Ramos (cell line): ENCODE data around the gene GNAT3.

Experiments used
- in situ Hi-C: fragments of 300-500 bp; cut with MboI; formaldehyde crosslinking; loops from one replicate; pipeline ENCODE4 v1.14.3; 2022; ENCODE audit warnings: low sequenced_read_pairs; ENCODE audit not compliant: unreplicated experiment

The GNAT3 gene

DNA sequence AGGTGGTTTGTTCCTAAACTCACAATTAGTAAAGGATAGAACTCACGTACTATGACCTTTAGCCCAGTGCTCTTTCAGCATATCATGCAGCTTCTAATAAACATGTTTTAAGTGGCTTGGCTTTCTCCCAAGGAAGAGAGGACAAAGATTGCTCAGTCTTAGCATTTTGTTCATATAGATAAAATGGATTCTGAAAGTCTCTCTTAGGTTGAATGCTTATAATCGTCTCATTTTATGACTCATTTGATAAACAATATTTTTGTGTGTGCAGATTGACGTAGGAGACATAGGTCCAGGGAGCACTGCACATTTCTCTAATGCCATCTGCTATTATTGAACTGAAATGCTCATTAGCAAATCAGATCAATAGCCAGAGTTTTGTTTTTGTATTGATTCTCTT, 44.8 kb downstream of the GNAT3 start:
- in situ Hi-C loops = no loop called here

- in situ Hi-C loops = no loop called here
These were observed 45.2 kb downstream of the GNAT3 start for GRCh38 chr7:80466636-80467035.

DNA sequence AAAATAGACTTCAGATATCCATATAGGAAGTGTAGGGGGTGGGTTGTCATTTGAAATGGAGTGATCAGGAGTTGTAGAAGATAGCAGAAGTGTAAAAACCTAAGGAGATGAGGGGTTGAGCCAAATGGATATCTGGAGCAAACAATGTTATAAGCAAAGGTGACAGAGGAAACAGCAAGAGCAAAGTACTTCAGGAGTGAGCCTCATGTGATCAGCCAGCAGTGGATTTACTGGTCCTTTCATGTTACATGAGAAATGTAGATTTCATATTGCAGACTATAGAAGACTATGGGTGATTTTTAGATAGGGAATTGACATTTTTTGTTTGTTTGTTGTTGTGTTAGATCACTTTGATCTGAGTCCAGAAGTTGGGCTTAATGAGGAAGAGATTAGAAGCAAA, 47.7 kb downstream of the GNAT3 start:
- in situ Hi-C loops = no loop called here

DNA sequence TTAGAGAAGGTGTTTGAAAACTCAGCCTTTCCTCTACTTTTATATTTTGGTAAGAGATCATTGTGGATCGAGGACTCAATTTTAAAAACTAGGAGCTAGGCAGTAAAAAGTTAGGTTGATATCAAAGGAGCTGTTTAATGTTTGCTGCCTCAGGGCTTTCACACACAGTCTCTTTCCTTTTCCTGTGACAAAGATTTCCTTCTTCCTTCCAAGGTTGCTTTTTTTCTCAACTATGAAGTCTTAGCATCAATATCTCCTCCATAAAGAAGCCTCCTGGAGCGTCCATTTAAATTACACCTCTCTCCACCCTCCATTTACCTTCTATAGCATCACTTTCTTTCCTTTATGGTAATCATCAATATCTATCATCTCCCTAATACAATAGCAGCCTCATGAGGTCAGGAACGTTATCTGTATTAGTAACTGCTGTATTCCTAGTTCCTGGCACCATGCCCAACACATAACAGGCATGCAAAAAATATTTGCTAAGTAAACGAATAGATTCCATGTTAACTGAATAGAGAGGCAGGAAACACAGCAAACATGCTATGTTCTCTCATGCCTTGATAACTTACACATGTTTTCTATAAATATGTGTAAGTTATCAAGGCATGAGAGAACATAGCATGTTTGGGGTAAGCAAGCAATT, 48.5 kb downstream of the GNAT3 start:
- in situ Hi-C loops = no loop called here

DNA sequence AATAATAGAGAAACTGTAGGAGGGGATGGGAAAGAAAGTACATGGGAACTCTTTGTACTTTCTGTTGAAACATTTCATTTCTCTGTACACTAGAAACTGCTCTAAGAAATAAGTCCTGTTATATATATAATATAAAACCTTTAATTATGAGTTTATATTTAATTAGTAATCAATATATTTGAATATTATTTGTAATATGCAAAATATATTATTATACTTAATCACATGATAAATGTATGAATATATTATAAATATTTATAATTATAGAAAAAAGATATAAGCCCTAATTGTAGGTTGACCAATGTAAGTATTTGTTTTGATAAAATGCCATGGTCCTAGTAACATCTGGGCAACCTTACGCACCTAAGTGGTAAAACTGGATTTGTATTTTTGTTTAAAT, 51.0 kb downstream of the GNAT3 start:
- in situ Hi-C loops = no loop called here

DNA sequence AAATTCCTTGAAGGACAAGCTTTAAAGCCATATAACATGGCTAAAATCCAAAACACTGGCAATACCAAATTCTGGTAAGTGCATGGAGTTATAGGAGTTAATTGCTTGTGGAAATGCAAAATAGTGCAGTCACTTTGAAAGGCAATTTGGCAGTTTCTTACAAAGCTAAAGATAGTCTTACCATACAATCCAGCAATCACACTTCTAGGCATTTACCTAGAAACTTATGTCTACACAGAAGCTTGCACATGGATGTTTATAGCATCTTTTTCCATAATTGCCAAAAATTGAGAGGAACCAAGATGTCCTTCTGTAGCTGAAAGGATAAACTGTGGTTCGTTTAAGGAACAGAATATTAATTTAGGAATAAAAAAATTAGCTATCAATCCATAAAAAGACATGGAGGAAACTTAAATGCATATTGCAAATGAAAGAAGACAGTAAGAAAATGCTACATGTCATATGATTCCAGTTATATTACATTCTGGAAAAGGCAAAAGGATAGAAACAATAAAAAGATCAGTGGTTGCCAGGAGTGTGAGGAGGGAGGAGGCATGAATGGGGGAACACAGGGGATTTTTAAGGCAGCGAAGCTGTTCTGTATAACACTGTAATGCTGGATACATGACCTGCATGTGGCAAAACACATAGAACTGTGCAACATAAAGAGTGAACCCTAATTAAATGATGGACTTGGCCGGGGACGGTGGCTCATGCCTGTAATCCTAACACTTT, 51.9 kb downstream of the GNAT3 start:
- in situ Hi-C loops = no loop called here

GRCh38 chr7:80458822-80459725, 52.8 kb downstream of the GNAT3 start:
- in situ Hi-C loops = no loop called here

- in situ Hi-C loops = no loop called here
These were observed 58.0 kb downstream of the GNAT3 start for GRCh38 chr7:80453699-80454340.

- in situ Hi-C loops = no loop called here
These were observed 61.1 kb downstream of the GNAT3 start for GRCh38 chr7:80450621-80451308.

- in situ Hi-C loops = no loop called here
These were observed 62.0 kb downstream of the GNAT3 start for GRCh38 chr7:80449836-80450235.

DNA sequence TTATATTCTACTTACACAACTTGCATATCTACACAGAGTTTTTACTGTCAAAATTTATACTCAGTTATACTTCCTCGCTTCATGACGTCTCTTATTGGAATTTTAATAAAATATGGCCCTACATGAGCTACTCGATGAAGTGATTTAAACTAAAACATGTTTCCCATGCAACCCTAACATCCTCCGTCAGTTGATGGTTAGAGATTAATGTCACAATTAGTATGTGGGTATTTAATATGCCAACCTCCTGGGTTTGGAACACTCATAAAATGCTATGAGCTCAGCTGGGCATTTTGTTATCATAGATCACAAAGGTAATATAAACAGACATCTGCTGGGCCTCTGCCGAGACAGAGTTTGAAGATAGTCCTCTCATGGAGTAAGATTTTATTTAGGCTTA, 66.5 kb downstream of the GNAT3 start:
- in situ Hi-C loops = no loop called here

DNA sequence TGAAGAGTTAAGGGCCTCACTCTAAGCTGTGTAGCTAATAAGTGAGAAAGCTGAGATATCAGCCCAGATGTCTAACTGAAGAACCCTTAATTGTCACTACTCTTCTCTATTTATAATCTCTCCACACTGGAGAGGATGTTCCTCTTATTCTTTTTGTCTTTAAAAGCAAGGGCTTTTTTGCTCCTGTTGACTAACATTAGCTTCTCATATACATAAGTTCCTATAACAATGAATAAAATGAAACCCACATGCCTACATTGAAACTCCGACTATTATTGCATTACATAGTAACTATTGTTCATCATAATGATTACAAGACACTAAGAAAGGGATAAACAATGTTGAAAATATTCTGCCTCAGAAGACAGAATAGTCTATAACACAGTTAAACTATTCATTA, 67.1 kb downstream of the GNAT3 start:
- in situ Hi-C loops = no loop called here

GRCh38 chr7:80443325-80443724, 68.5 kb downstream of the GNAT3 start:
- in situ Hi-C loops = no loop called here

DNA sequence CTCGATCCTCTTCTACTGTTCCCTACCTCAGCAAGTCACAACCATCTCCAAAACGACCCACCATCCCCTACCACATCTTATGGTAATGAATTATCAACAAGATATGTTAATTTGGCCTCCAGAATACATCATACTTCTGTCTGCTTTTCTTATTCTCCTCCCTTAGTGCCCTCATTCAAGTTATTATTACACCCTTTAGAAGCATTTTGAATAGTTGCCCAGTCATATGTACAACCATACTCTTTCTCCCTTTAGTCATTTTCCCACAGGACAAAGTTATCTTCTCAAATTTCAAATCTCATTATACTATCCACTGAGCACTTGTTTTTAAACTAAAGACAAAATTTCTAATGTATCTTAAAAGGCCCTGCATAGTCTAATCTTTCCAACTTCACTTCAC, 71.0 kb downstream of the GNAT3 start:
- in situ Hi-C loops = no loop called here

- in situ Hi-C loops = no loop called here
These were observed 71.7 kb downstream of the GNAT3 start for GRCh38 chr7:80439894-80440821.

DNA sequence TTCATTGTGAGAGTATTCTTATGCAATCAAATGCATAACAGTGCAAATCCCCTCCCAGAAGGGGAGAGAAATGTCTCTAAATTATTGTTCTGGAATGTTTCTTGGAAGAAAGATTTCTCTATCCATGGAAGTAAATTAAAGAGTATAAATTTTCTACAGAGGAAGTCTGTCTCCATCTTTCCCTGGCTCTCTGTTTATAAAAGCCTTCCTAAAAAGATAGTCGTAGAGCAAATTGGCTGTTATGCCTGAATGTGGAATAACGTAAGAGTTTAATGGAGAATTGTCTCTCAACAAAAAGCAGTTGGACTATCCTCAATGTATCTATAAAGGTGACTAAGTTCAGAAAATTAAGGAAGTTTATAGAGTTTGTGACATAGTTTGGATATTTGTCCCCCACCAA, 76.3 kb downstream of the GNAT3 start:
- in situ Hi-C loops = no loop called here

DNA sequence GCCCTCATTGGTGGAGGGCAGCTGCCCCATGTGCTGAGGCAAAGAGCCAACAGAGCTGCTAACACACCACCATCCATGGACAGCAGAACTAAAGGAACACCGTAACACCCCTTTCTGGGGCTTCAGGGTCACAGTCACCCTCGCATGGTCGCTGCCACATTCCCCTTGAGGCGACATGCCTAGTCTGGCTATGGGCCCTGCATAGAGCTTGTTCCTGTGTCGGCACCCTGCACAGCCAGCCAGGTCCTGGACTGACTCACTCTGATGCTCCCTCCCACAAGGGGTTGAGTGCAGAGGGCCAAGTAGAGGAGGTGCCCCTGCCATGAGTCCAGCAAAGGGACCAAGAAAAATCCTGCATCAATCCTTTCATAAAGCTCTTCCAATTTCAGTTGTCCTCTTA, 77.8 kb downstream of the GNAT3 start:
- in situ Hi-C loops = no loop called here

GRCh38 chr7:80432166-80432565, 79.7 kb downstream of the GNAT3 start:
- in situ Hi-C loops = no loop called here

- in situ Hi-C loops = no loop called here
These were observed 82.7 kb downstream of the GNAT3 start for GRCh38 chr7:80429181-80429580.
